Measurements from ENCODE around the gene VARS2.

DNA sequence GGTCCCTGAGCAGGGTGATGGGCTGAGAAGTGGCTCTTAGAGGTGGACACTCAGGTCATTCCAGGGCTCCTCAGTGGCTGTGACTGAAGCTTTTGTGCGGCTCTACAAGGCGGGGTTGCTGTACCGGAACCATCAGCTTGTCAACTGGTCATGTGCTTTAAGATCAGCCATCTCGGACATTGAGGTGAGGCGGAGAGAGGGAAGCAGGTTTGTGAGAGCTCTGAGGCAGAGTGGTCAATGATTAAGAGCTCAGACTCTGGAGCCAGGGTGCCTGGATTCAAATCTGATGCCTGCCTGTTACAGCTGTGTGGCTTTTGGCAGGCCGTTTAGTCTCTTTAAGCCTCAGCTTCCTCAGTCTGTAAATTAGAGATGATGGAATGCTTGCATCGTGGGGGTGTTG, 3.0 kb downstream of the VARS2 start:
- TF ChIP-seq, protein P1, sequence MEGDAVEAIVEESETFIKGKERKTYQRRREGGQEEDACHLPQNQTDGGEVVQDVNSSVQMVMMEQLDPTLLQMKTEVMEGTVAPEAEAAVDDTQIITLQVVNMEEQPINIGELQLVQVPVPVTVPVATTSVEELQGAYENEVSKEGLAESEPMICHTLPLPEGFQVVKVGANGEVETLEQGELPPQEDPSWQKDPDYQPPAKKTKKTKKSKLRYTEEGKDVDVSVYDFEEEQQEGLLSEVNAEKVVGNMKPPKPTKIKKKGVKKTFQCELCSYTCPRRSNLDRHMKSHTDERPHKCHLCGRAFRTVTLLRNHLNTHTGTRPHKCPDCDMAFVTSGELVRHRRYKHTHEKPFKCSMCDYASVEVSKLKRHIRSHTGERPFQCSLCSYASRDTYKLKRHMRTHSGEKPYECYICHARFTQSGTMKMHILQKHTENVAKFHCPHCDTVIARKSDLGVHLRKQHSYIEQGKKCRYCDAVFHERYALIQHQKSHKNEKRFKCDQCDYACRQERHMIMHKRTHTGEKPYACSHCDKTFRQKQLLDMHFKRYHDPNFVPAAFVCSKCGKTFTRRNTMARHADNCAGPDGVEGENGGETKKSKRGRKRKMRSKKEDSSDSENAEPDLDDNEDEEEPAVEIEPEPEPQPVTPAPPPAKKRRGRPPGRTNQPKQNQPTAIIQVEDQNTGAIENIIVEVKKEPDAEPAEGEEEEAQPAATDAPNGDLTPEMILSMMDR (IDR thresholded peaks at IDR 0.05; ENCODE audit: low read depth, low read length, missing input control) = no peak
- TF ChIP-seq, protein P2, sequence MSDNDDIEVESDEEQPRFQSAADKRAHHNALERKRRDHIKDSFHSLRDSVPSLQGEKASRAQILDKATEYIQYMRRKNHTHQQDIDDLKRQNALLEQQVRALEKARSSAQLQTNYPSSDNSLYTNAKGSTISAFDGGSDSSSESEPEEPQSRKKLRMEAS (IDR thresholded peaks at IDR 0.05) = no peak
- TF ChIP-seq YY1 (IDR thresholded peaks at IDR 0.05) (no peak), RAD21 (IDR thresholded peaks at IDR 0.05) (no peak), SP1 (IDR thresholded peaks at IDR 0.05) (no peak), JUND (IDR thresholded peaks at IDR 0.05) (no peak), FOXA1 (IDR thresholded peaks at IDR 0.05) (no peak), EGR1 (IDR thresholded peaks at IDR 0.05; ENCODE audit: low read depth in 2 of 2) (no peak), TAF1 (conservative IDR thresholded peaks at IDR 0.05) (no peak), RXRA (IDR thresholded peaks at IDR 0.05) (no peak)
- TF ChIP-seq, protein P3, sequence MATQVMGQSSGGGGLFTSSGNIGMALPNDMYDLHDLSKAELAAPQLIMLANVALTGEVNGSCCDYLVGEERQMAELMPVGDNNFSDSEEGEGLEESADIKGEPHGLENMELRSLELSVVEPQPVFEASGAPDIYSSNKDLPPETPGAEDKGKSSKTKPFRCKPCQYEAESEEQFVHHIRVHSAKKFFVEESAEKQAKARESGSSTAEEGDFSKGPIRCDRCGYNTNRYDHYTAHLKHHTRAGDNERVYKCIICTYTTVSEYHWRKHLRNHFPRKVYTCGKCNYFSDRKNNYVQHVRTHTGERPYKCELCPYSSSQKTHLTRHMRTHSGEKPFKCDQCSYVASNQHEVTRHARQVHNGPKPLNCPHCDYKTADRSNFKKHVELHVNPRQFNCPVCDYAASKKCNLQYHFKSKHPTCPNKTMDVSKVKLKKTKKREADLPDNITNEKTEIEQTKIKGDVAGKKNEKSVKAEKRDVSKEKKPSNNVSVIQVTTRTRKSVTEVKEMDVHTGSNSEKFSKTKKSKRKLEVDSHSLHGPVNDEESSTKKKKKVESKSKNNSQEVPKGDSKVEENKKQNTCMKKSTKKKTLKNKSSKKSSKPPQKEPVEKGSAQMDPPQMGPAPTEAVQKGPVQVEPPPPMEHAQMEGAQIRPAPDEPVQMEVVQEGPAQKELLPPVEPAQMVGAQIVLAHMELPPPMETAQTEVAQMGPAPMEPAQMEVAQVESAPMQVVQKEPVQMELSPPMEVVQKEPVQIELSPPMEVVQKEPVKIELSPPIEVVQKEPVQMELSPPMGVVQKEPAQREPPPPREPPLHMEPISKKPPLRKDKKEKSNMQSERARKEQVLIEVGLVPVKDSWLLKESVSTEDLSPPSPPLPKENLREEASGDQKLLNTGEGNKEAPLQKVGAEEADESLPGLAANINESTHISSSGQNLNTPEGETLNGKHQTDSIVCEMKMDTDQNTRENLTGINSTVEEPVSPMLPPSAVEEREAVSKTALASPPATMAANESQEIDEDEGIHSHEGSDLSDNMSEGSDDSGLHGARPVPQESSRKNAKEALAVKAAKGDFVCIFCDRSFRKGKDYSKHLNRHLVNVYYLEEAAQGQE (IDR thresholded peaks at IDR 0.05) = no peak
- TF ChIP-seq, protein P4, sequence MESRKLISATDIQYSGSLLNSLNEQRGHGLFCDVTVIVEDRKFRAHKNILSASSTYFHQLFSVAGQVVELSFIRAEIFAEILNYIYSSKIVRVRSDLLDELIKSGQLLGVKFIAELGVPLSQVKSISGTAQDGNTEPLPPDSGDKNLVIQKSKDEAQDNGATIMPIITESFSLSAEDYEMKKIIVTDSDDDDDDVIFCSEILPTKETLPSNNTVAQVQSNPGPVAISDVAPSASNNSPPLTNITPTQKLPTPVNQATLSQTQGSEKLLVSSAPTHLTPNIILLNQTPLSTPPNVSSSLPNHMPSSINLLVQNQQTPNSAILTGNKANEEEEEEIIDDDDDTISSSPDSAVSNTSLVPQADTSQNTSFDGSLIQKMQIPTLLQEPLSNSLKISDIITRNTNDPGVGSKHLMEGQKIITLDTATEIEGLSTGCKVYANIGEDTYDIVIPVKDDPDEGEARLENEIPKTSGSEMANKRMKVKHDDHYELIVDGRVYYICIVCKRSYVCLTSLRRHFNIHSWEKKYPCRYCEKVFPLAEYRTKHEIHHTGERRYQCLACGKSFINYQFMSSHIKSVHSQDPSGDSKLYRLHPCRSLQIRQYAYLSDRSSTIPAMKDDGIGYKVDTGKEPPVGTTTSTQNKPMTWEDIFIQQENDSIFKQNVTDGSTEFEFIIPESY (IDR thresholded peaks at IDR 0.05) = no peak
- TF ChIP-seq, protein P5, sequence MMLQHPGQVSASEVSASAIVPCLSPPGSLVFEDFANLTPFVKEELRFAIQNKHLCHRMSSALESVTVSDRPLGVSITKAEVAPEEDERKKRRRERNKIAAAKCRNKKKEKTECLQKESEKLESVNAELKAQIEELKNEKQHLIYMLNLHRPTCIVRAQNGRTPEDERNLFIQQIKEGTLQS (IDR thresholded peaks at IDR 0.05) = no peak
